Measurements from ENCODE around the gene SEMA3D. TPM values are rescaled to one million over a fixed set of nuclear protein-coding genes. Genes with fewer than 3 reads are reported as not detected.

Gene SEMA3D
- total RNA-seq, 1 experiment from 2014 or later: 4.8 TPM

- no peaks in the 10 kb centered on the region for H3K36me3 ChIP-seq (ENCODE audit: low read depth)
- no peaks in the 10 kb centered on the region for H3K9me3 ChIP-seq (ENCODE audit: insufficient read depth, low read depth)
- BruUV-seq (replicated peaks): no TSS peak
- ChIA-PET POLR2A (ENCODE audit: unreplicated experiment) (no interaction called here), CTCF (no interaction called here)
- intact Hi-C loops (cut with micrococcal nuclease; ENCODE audit: unreplicated experiment): no loop called here
- TF ChIP-seq EZH2 (IDR thresholded peaks at IDR 0.05; ENCODE audit: low read depth) (no peak), CTCF (conservative IDR thresholded peaks at IDR 0.05) (no peak)
- H3F3A ChIP-seq (ENCODE audit: insufficient read depth, low read depth): no peaks in the 10 kb centered on the region
- H2AFZ ChIP-seq: no peak overlapping the region
- H3K9me2 ChIP-seq (ENCODE audit: insufficient read depth): no peaks in the 10 kb centered on the region
- no peak overlapping the region for H3K27ac ChIP-seq
- no peaks in the 10 kb centered on the region for H3K79me2 ChIP-seq (ENCODE audit: low read depth)
- DNase-seq: no peak
- H4K20me1 ChIP-seq (ENCODE audit: insufficient read depth): no peaks in the 10 kb centered on the region
- H3K27me3 ChIP-seq (ENCODE audit: insufficient read depth, low read depth): no peaks in the 10 kb centered on the region
- no peak overlapping the region for H3K4me2 ChIP-seq
- no peak overlapping the region for H3K4me3 ChIP-seq
- H3K4me1 ChIP-seq (replicated peaks; ENCODE audit: insufficient read depth): no peaks in the 10 kb centered on the region
Measured at GRCh38 chr7:84946549-84946948, 240.3 kb downstream of the SEMA3D start.
